Calu3 (cell line): ENCODE measurements around the gene HOXC10. TPM values are rescaled to one million over a fixed set of nuclear protein-coding genes. Genes with fewer than 3 reads are reported as not detected.

Source experiments
- BruUV-seq: library from RNA; stranded (reverse); fragments of 400-500 nt; replicated peaks from 2 replicates; lab custom pipeline; 2021; lab: Mats Ljungman, UMichigan
- CTCF ChIA-PET: fragments of 300-600 bp; sonication (Branson Sonifier 250); formaldehyde crosslinking; loops from one replicate; lab custom pipeline; 2022; ENCODE audit warnings: antibody characterized with exemption; lab: Charles Lee
- DNase-seq: peaks from one replicate; pipeline ENCODE4 v3.0.0; 2022
- H3K27ac Mint-ChIP-seq: one replicate; pipeline ENCODE4 v1.8.0; 2022; ENCODE audit warnings: mixed read lengths; ENCODE audit not compliant: unreplicated experiment
- H3K27me3 Mint-ChIP-seq: one replicate; pipeline ENCODE4 v1.8.0; 2022; ENCODE audit warnings: mixed read lengths; ENCODE audit not compliant: unreplicated experiment
- H3K36me3 Mint-ChIP-seq: one replicate; pipeline ENCODE4 v1.8.0; 2022; ENCODE audit warnings: mild to moderate bottlenecking, moderate library complexity, mixed read lengths; ENCODE audit not compliant: insufficient read depth, unreplicated experiment
- H3K4me1 Mint-ChIP-seq: one replicate; pipeline ENCODE4 v1.8.0; 2022; ENCODE audit warnings: mild to moderate bottlenecking, low read depth, mixed read lengths; ENCODE audit not compliant: unreplicated experiment
- H3K4me3 Mint-ChIP-seq: one replicate; pipeline ENCODE4 v1.8.0; 2022; ENCODE audit warnings: mild to moderate bottlenecking, low read depth, moderate library complexity, mixed read lengths; ENCODE audit not compliant: unreplicated experiment
- H3K9me3 Mint-ChIP-seq: one replicate; pipeline ENCODE4 v1.8.0; 2022; ENCODE audit warnings: low read depth, mixed read lengths; ENCODE audit not compliant: unreplicated experiment
- intact Hi-C: fragments of 100-400 bp; cut with micrococcal nuclease; formaldehyde crosslinking; loops from one replicate; pipeline ENCODE4 v1.10.0; 2022; ENCODE audit not compliant: unreplicated experiment
- total RNA-seq: library from RNA; stranded (reverse); gene quantifications from 2 replicates; pipeline ENCODE4 v1.2.3, GENCODE V29; 2022
- TF ChIP-seq, protein P1 (sequence below): fragments of 200-600 bp; IDR thresholded peaks from one replicate; pipeline ENCODE4 v1.8.0; 2022; ENCODE audit warnings: antibody characterized with exemption; ENCODE audit not compliant: unreplicated experiment

Gene HOXC10
- total RNA-seq, 1 experiment from 2014 or later = 0.71 TPM

DNA sequence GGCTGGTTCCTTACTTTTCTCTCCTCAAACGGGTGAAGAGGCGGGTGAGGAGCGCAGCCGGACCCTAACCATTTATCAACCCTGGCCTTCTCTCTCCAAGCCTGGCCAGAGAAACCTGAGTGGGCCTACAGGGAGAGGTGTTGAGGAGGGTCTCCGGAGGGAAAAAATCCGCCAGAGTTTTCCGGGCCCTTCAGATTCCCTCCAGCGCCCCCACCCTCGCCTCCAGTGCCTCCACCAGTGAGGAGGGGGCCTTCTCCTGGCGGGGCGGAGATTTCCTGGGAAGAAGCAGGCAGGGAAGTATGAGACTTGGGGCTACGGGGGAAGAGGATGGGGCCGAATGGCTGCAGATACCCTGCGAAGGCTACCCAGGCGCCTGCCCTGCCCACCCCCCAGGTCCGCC, 46.5 kb downstream of the HOXC10 start:
- TF ChIP-seq, protein P1, sequence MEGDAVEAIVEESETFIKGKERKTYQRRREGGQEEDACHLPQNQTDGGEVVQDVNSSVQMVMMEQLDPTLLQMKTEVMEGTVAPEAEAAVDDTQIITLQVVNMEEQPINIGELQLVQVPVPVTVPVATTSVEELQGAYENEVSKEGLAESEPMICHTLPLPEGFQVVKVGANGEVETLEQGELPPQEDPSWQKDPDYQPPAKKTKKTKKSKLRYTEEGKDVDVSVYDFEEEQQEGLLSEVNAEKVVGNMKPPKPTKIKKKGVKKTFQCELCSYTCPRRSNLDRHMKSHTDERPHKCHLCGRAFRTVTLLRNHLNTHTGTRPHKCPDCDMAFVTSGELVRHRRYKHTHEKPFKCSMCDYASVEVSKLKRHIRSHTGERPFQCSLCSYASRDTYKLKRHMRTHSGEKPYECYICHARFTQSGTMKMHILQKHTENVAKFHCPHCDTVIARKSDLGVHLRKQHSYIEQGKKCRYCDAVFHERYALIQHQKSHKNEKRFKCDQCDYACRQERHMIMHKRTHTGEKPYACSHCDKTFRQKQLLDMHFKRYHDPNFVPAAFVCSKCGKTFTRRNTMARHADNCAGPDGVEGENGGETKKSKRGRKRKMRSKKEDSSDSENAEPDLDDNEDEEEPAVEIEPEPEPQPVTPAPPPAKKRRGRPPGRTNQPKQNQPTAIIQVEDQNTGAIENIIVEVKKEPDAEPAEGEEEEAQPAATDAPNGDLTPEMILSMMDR = no peak
- Mint-ChIP-seq H3K4me3 (no peak overlapping the region), H3K27ac (no peak overlapping the region), H3K36me3 (peaks cover 18% of the 10 kb centered on the region), H3K27me3 (peaks cover 100% of the 10 kb centered on the region), H3K9me3 (no peaks in the 10 kb centered on the region), H3K4me1 (peaks cover 14% of the 10 kb centered on the region)
- intact Hi-C loops = no loop called here
- DNase-seq = no peak
- CTCF ChIA-PET = interaction anchor here (0.6 to 2.2 kb wide), 6 partner anchors 9 to 198 kb away, joined by 3 to 58 read pairs (median 10); no protein-coding TSS in a partner anchor
- BruUV-seq = no TSS peak

- TF ChIP-seq, protein P1 = no peak
- H3K4me1 Mint-ChIP-seq = peaks cover 14% of the 10 kb centered on the region
Measured at GRCh38 chr12:54032086-54032619, 47.2 kb downstream of the HOXC10 start.

DNA sequence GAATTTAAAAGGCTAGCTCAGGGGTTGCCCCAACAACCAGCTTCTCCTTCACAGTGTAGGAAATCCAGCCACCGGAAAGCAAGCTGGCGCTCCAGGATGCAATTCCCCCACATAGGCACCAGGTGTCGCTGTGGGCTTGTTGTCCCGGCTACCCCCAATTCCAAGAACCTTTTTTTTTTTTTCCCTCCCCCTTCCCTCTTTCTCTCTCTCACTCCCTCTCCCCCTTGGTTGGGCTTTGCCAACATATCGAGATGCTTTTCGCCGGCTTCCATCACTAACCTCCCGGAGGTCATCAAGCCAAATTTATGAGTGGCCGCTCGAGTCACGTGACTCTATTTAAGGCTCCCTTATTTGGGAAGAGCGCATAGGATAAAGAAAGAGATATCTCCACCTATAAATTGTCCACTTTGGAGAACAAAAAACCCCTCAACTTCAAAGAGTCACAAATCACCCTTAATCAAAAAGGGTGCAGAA, 47.7 kb downstream of the HOXC10 start, which contains the start of gene HOXC5:
Gene HOXC5 (plus strand): TSS at position 424 of the 474 bp plus-strand sequence. CDS start 73 bp downstream, outside the sequence.
- Mint-ChIP-seq H3K36me3 (peaks cover 18% of the 10 kb centered on the region), H3K27me3 (peaks cover 99% of the 10 kb centered on the region), H3K4me1 (peaks cover 14% of the 10 kb centered on the region), H3K9me3 (no peaks in the 10 kb centered on the region), H3K4me3 (peak within 1 kb of the TSS; percentile 83), H3K27ac (no peak within 1 kb of the TSS)
- intact Hi-C loops = loop anchor here (1.0 kb wide), 2 partner anchors 103 to 159 kb away; no protein-coding TSS in a partner anchor
- CTCF ChIA-PET = interaction anchor here (0.5 to 2.2 kb wide), 24 partner anchors 9 to 358 kb away, joined by 3 to 59 read pairs (median 5); partner anchors contain the start of genes HOXC8 and SMUG1
- BruUV-seq = no TSS peak
- peak; percentile 84 for DNase-seq
- TF ChIP-seq, protein P1 = peak; percentile 97

More at GRCh38 chr12:54032086-54032619, 47.2 kb downstream of the HOXC10 start:
- no peaks in the 10 kb centered on the region for H3K9me3 Mint-ChIP-seq
- BruUV-seq = no TSS peak
- peak overlapping the region; percentile 83 for H3K4me3 Mint-ChIP-seq
- H3K27me3 Mint-ChIP-seq = peaks cover 99% of the 10 kb centered on the region
- no peak for DNase-seq
- intact Hi-C loops = loop anchor here (1.0 kb wide), 2 partner anchors 103 to 159 kb away; no protein-coding TSS in a partner anchor
- CTCF ChIA-PET = interaction anchor here (0.6 to 2.2 kb wide), 22 partner anchors 8 to 359 kb away, joined by 3 to 59 read pairs (median 6); partner anchors contain the start of genes HOXC8 and SMUG1
- peaks cover 18% of the 10 kb centered on the region for H3K36me3 Mint-ChIP-seq
- no peak overlapping the region for H3K27ac Mint-ChIP-seq

DNA sequence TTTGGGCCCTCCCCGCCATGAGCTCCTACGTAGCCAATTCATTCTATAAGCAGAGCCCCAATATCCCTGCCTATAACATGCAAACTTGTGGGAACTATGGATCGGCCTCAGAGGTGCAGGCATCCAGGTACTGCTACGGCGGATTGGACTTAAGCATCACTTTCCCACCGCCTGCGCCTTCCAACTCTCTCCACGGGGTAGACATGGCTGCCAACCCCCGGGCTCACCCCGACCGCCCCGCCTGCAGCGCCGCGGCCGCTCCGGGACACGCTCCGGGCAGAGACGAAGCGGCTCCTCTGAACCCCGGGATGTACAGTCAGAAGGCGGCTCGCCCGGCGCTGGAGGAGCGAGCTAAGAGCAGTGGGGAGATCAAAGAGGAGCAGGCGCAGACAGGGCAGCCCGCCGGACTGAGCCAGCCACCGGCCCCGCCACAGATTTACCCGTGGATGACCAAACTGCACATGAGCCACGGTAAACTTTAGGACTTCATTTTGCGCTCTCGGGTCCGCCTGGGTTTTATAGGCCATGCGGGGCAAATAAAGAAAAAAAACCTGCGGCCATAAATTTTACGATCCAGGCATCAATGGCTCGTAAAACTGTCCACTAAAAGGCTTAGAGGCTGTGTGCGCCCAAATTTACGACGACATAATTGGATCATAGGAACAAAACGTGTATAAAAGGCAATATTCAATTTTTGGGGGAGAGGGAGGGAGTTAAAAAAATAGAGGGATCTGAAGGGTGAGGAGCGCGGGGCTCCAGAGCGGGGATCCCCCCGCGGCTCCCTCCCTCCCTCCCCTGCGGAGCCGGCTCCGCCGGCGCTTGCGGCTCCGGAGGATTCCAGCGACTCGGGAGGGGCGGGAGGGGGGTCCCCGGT, 48.4 kb downstream of the HOXC10 start:
- intact Hi-C loops = no loop called here
- peak; percentile 59 for DNase-seq
- Mint-ChIP-seq H3K9me3 (no peaks in the 10 kb centered on the region), H3K4me1 (peaks cover 14% of the 10 kb centered on the region), H3K36me3 (peaks cover 17% of the 10 kb centered on the region), H3K4me3 (peak overlapping the region; percentile 83), H3K27ac (no peak overlapping the region), H3K27me3 (peaks cover 99% of the 10 kb centered on the region)
- CTCF ChIA-PET = interaction anchor here (0.5 to 2.2 kb wide), 17 partner anchors 10 to 174 kb away, joined by 3 to 59 read pairs (median 8); partner anchors contain the start of genes HOXC8 and SMUG1
- TF ChIP-seq, protein P1 = no peak
- no TSS peak for BruUV-seq
